Cardiac fibroblast (primary cell): ENCODE results near the gene OSBPL10.

Experiments
- DNase-seq, 2 donors: peaks; one replicate each; pipeline versions ENCODE4 v3.0.0 to v3.0.0-alpha.2; 2010; ENCODE audit warnings: low read depth in 2 of 2
- H3K4me3 ChIP-seq, 2 donors: replicated peaks in 1 of 2; 1 replicate in 1 of 2; 2 replicates in 1 of 2; pipeline ENCODE4 v1.5.1; 2011; ENCODE audit warnings: low read depth in 2 of 2, low read length in 2 of 2, mild to moderate bottlenecking in 2 of 2, moderate library complexity in 1 of 2
- CTCF ChIP-seq: IDR thresholded peaks from one replicate; pipeline ENCODE4 v1.5.1; 2011; ENCODE audit warnings: low read depth, mild to moderate bottlenecking, low read length, inconsistent platforms

The OSBPL10 gene

GRCh38 chr3:31953091-31953490 lies 28.0 kb downstream of the OSBPL10 start:
- no peak for TF ChIP-seq CTCF
- no peak for DNase-seq
- no peak overlapping the region for H3K4me3 ChIP-seq

- no peak overlapping the region for H3K4me3 ChIP-seq
- DNase-seq = no peak
- no peak for TF ChIP-seq CTCF
These were observed 28.9 kb downstream of the OSBPL10 start for GRCh38 chr3:31952205-31952604.

- H3K4me3 ChIP-seq = no peak overlapping the region
- no peak for DNase-seq
- no peak for TF ChIP-seq CTCF
These were observed 32.8 kb downstream of the OSBPL10 start for GRCh38 chr3:31948280-31948679.

- no peak for TF ChIP-seq CTCF
- H3K4me3 ChIP-seq = no peak overlapping the region
- no peak for DNase-seq
These were observed 33.4 kb downstream of the OSBPL10 start for GRCh38 chr3:31947671-31948091.

- H3K4me3 ChIP-seq = no peak overlapping the region
- no peak for TF ChIP-seq CTCF
- DNase-seq = no peak
These were observed 33.9 kb downstream of the OSBPL10 start for GRCh38 chr3:31947162-31947561.

- TF ChIP-seq CTCF = no peak
- H3K4me3 ChIP-seq = no peak overlapping the region
- peak in 1 of 2 donors; percentile 66 for DNase-seq
These were observed 34.5 kb downstream of the OSBPL10 start for GRCh38 chr3:31946484-31947081.

- no peak for TF ChIP-seq CTCF
- peak in 1 of 2 donors; percentile 87 for DNase-seq
- no peak overlapping the region for H3K4me3 ChIP-seq
These were observed 35.4 kb downstream of the OSBPL10 start for GRCh38 chr3:31945738-31946052.
